Sigmoid colon (tissue), 4 donors: ENCODE data around the gene PIGX.

Experiments used
- EP300 ChIP-seq, 4 donors: sonication (generic); formaldehyde crosslinking; IDR thresholded peaks; one replicate each; pipeline ENCODE4 v1.6.1; 2017; ENCODE audit warnings: antibody characterized with exemption in 4 of 4
- POLR2A ChIP-seq, 2 donors: fragments of 450-650 bp; IDR thresholded peaks; one replicate each; pipeline ENCODE4 v1.6.1; 2016; ENCODE audit warnings: antibody characterized with exemption in 2 of 2, mild to moderate bottlenecking in 2 of 2, moderate library complexity in 2 of 2
- TF ChIP-seq, protein P1 (sequence below), 4 experiments: fragments of 450-650 bp in 3 of 4; fragments of 200-600 bp in 1 of 4; IDR thresholded peaks; one replicate each; pipeline ENCODE4 v1.5.1; 2016 to 2019; ENCODE audit warnings: antibody characterized with exemption in 4 of 4, mild to moderate bottlenecking in 3 of 4, moderate library complexity in 2 of 4

GRCh38 chr3:196706327-196706726, 5.8 kb upstream of the PIGX start:
- TF ChIP-seq, protein P1, sequence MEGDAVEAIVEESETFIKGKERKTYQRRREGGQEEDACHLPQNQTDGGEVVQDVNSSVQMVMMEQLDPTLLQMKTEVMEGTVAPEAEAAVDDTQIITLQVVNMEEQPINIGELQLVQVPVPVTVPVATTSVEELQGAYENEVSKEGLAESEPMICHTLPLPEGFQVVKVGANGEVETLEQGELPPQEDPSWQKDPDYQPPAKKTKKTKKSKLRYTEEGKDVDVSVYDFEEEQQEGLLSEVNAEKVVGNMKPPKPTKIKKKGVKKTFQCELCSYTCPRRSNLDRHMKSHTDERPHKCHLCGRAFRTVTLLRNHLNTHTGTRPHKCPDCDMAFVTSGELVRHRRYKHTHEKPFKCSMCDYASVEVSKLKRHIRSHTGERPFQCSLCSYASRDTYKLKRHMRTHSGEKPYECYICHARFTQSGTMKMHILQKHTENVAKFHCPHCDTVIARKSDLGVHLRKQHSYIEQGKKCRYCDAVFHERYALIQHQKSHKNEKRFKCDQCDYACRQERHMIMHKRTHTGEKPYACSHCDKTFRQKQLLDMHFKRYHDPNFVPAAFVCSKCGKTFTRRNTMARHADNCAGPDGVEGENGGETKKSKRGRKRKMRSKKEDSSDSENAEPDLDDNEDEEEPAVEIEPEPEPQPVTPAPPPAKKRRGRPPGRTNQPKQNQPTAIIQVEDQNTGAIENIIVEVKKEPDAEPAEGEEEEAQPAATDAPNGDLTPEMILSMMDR (IDR thresholded peaks at IDR 0.05): no peak
- TF ChIP-seq POLR2A (IDR thresholded peaks at IDR 0.05): no peak
- no peak for TF ChIP-seq EP300 (IDR thresholded peaks at IDR 0.05)
